K562 (cell line): ENCODE results near the gene WDR90. TPM values are rescaled to one million over a fixed set of nuclear protein-coding genes. Genes with fewer than 3 reads are reported as not detected.

Experiments
- FOS ChIP-seq: IDR thresholded peaks from 3 replicates; pipeline ENCODE4 v1.6.1; 2011; ENCODE audit not compliant: insufficient read length; ENCODE audit errors: extremely low read depth
- GATAD2B ChIP-seq: fragments of 450-650 bp; IDR thresholded peaks from 2 replicates; pipeline ENCODE4 v1.6.1; 2017; ENCODE audit warnings: mild to moderate bottlenecking, borderline replicate concordance
- IRF1 ChIP-seq: sonication (generic); formaldehyde crosslinking; IDR thresholded peaks from 2 replicates; pipeline ENCODE4 v1.8.0; 2022; ENCODE audit warnings: missing genetic modification reagents, mild to moderate bottlenecking, borderline replicate concordance
- MAX ChIP-seq: sonication (generic); formaldehyde crosslinking; IDR thresholded peaks from 2 replicates; pipeline ENCODE4 v1.9.0; 2022; ENCODE audit warnings: mild to moderate bottlenecking, missing genetic modification reagents
- MED1 ChIP-seq: sonication (generic); formaldehyde crosslinking; IDR thresholded peaks from 2 replicates; pipeline ENCODE4 v1.8.1; 2023; ENCODE audit warnings: missing genetic modification reagents, borderline replicate concordance
- MNT ChIP-seq, 2 experiments: fragments of 450-650 bp; conservative IDR thresholded peaks; 2 replicates each; pipeline ENCODE4 v1.6.1; 2017; ENCODE audit warnings: mild to moderate bottlenecking in 2 of 2, moderate library complexity in 2 of 2
- MYC ChIP-seq, 2 experiments: fragments of 250-450 bp in 1 of 2; sonication (Bioruptor Pico) in 1 of 2; IDR thresholded peaks; 2 replicates each; pipeline versions ENCODE4 v1.5.1 to v1.6.1; 2012 to 2021; ENCODE audit warnings: low read depth in 2 of 2, borderline replicate concordance in 1 of 2, improper control_type of control experiment in 1 of 2, low read length in 1 of 2, mild to moderate bottlenecking in 1 of 2, moderate library complexity in 1 of 2
- NR2F6 ChIP-seq: fragments of 450-650 bp; formaldehyde crosslinking; IDR thresholded peaks from 2 replicates; pipeline ENCODE4 v1.4.0; 2020; ENCODE audit warnings: mild to moderate bottlenecking
- NRF1 ChIP-seq, 2 experiments: fragments of 450-650 bp; IDR thresholded peaks in 1 of 2; conservative IDR thresholded peaks in 1 of 2; 2 replicates each; pipeline ENCODE4 v1.6.1; 2014; ENCODE audit warnings: mild to moderate bottlenecking in 2 of 2
- PCBP1 ChIP-seq: fragments of 200-400 bp; formaldehyde crosslinking; IDR thresholded peaks from 2 replicates; pipeline ENCODE4 v1.6.1; 2018; ENCODE audit warnings: mild to moderate bottlenecking, low read depth, low read length; ENCODE audit not compliant: poor library complexity, severe bottlenecking
- PHF8 ChIP-seq: fragments of 200-600 bp; sonication (generic); IDR thresholded peaks from 2 replicates; pipeline ENCODE4 v1.6.1; 2012; ENCODE audit warnings: mixed run types, mild to moderate bottlenecking, inconsistent platforms, low read length, moderate library complexity, borderline replicate concordance
- PHTF2 ChIP-seq: fragments of 250-450 bp; sonication (Bioruptor Pico); IDR thresholded peaks from 2 replicates; pipeline ENCODE4 v1.5.0; 2021; ENCODE audit warnings: mild to moderate bottlenecking
- POLR2AphosphoS2 ChIP-seq: IDR thresholded peaks from 2 replicates; pipeline ENCODE4 v1.6.1; 2012; ENCODE audit warnings: low read length, improper control_type of control experiment
- PRDM10 ChIP-seq: fragments of 450-650 bp; IDR thresholded peaks from 2 replicates; pipeline ENCODE4 v1.6.1; 2018; ENCODE audit not compliant: partially characterized antibody
- RBM22 ChIP-seq: fragments of 200-400 bp; formaldehyde crosslinking; IDR thresholded peaks from 2 replicates; pipeline ENCODE4 v1.6.1; 2018; ENCODE audit warnings: low read length, low read depth; ENCODE audit not compliant: poor library complexity, severe bottlenecking
- SP1 ChIP-seq: sonication (generic); formaldehyde crosslinking; IDR thresholded peaks from 2 replicates; pipeline ENCODE4 v1.8.1; 2022; ENCODE audit warnings: mild to moderate bottlenecking, missing genetic modification reagents
- SRF ChIP-seq, 2 experiments: fragments of 250-450, 450-650 bp in 1 of 2; sonication (Bioruptor Pico) in 1 of 2; sonication (generic) in 1 of 2; formaldehyde crosslinking; IDR thresholded peaks; 2 replicates each; pipeline versions ENCODE4 v1.5.0 to v1.5.1; 2020 to 2022; ENCODE audit warnings: mild to moderate bottlenecking in 1 of 2, missing genetic modification reagents in 1 of 2
- SRSF3 ChIP-seq: fragments of 200-400 bp; formaldehyde crosslinking; IDR thresholded peaks from 2 replicates; pipeline ENCODE4 v1.6.1; 2016; ENCODE audit warnings: mild to moderate bottlenecking, low read length, moderate library complexity; ENCODE audit not compliant: insufficient read depth
- THRAP3 ChIP-seq: fragments of 450-650 bp; IDR thresholded peaks from 2 replicates; pipeline ENCODE4 v1.6.1; 2016; ENCODE audit warnings: mild to moderate bottlenecking, inconsistent platforms, borderline replicate concordance
- polyA plus RNA-seq, 8 experiments: library from polyadenylated mRNA; depleted of rRNA in 4 of 8; stranded (reverse) in 5 of 8; unstranded in 3 of 8; fragments of >200 nt; fragmentation: Nextera tagmentation in 2 of 8; fragmentation: Illumina TruSeq in 1 of 8; extraction: Ambion mirVana in 2 of 8; extraction: Trizol in 1 of 8; gene quantifications; 2 replicates each; pipeline versions ENCODE4 v1.2.1 to v1.2.3, GENCODE V29; 2011 to 2014; ENCODE audit warnings: inconsistent platforms in 1 of 8, missing spikeins in 1 of 8
- total RNA-seq, 7 experiments: library from RNA; depleted of rRNA in 6 of 7; stranded (reverse); fragments of >200 nt in 6 of 7; fragmentation: Illumina TruSeq in 2 of 7; extraction: Trizol in 2 of 7; gene quantifications; 2 replicates each; pipeline versions ENCODE4 v1.2.1 to v1.2.3, GENCODE V29; 2011 to 2021; ENCODE audit warnings: low replicate concordance in 1 of 7

WDR90 gene
- total and polyA plus RNA-seq, 9 of the 15 experiments (the other 6 are each of a cell fraction or from before 2014, with no cell fraction given): 0.44 to 12.6 (median 3.3) TPM

- TF ChIP-seq PRDM10: peak; percentile 67
- TF ChIP-seq RBM22: no peak
- TF ChIP-seq POLR2AphosphoS2: no peak
- no peak; the same call in 1 of the 2 replicates for TF ChIP-seq MYC (IDR thresholded peaks at IDR 0.05; ENCODE audit: low read depth, low read length)
- TF ChIP-seq MYC (CRISPR knock-in tag; IDR thresholded peaks at IDR 0.05; ENCODE audit: borderline replicate concordance, low read depth): no peak
- no peak for TF ChIP-seq SRF (CRISPR knock-in tag; IDR thresholded peaks at IDR 0.05)
- TF ChIP-seq MNT (conservative IDR thresholded peaks at IDR 0.05): no peak
- no peak for TF ChIP-seq PHTF2 (CRISPR knock-in tag)
- no peak for TF ChIP-seq SRSF3
- no peak for TF ChIP-seq GATAD2B
- peak; percentile 20; the same call in 1 of the 2 replicates for TF ChIP-seq MAX (CRISPR knock-in tag)
- TF ChIP-seq SP1: peak; percentile 54; the same call in 1 of the 2 replicates
- TF ChIP-seq PCBP1: peak; percentile 60
- TF ChIP-seq IRF1: no peak
- TF ChIP-seq MED1 (CRISPR knock-in tag): no peak
- no peak; a peak in 2 of 4 replicates for TF ChIP-seq NRF1 (conservative IDR thresholded peaks at IDR 0.05 in 1 of 2, IDR thresholded peaks at IDR 0.05 in 1 of 2)
- TF ChIP-seq THRAP3: no peak
- no peak for TF ChIP-seq NR2F6 (CRISPR knock-in tag)
- peak; percentile 42; the same call in 1 of the 2 replicates for TF ChIP-seq PHF8
- peak; percentile 64 for TF ChIP-seq FOS
These were observed 65.7 kb downstream of the WDR90 start, which contains the start of gene METRN (continued) for GRCh38 chr16:714558-715476.
